GOT3 (cell line): ENCODE data around the gene HDHD2.
"Not testable (repeated sequence)": the region's sequence is repeated elsewhere in the genome, so short reads cannot be mapped to it uniquely, and the experiment has no call there.

Experiments used
- DNase-seq: peaks from one replicate; lab custom pipeline; 2025; ENCODE audit warnings: mixed read lengths; lab: John Stamatoyannopoulos, UW

HDHD2 gene

GRCh38 chr18:47150029-47150823 is at the start of gene HDHD2:
Gene HDHD2 (minus strand): TSS chr18:47150500. CDS start chr18:47136439, 14,061 bp downstream.
- peak; percentile 16 for DNase-seq

DNA sequence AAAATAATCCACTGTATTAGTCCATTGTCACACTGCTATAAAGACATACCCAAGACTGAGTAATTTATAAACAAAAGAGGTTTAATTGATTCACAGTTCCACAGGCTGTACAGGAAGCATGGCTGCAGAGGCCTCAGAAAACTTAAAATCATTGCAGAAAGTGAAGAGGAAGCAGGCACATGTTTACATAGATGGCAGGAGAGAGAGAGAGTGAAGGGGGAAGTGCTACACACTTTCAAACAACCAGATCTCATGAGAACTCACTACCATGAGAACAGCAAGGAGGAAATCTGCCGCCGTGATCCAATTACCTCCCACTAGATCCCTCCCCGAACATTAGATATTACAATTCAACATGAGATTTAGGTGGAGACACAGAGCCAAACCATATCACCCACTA is 45.7 kb upstream of the HDHD2 start:
- not testable (repeated sequence) for DNase-seq

DNA sequence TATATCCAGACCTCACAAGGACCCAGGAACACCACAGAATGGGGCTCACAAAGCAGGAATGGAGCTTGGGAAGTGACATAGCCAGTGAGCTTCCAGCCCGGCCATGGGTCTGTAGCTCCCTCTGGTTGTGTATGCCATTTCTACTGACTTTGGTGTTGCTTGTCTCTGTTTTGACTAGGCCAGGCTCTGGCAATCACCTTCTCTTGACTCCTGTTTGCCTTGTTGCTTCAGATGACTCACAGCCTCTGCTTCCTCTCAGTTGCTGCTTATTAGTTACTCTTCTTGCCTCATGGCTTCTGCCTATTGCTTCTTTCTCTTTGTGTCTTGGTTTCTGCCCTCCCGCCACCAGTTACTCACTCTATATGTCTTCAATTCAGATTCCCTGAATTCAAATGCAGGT is 41.7 kb upstream of the HDHD2 start:
- no peak for DNase-seq

- no peak for DNase-seq
These were observed 37.4 kb upstream of the HDHD2 start for GRCh38 chr18:47187721-47188120.

DNA sequence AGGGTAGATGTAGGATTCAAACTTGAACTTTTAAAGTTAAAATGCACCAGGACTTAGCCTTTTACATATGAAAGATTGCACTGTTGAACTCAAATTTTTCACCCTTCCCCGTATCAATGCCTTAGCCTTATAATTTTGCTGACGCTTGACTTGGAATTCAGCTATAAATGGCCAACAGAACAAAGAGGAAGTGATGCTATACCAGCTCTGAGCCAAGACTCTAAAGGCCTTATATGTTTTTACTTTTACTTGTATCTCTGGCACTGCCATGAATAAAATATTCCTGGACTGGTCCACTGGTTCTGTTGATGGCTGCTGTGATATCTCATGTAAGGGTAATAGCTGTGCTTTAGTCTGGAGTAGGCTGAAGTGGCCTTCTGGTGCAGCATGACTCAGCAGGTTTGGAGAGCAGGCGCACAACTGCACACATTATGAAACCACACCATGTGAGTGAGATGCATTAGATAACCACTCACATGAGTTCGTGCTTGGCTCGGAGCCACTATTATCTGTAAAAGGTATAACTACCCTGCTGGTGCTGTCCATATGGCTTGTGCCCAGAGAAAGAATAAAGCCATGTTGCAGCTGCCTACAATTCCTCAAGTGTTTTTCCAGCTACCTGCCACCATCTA is 34.2 kb upstream of the HDHD2 start:
- no peak for DNase-seq

- not testable (repeated sequence) for DNase-seq
These were observed 31.9 kb upstream of the HDHD2 start for GRCh38 chr18:47182156-47182555.

- no peak for DNase-seq
These were observed 30.5 kb upstream of the HDHD2 start for GRCh38 chr18:47180765-47181164.

DNA sequence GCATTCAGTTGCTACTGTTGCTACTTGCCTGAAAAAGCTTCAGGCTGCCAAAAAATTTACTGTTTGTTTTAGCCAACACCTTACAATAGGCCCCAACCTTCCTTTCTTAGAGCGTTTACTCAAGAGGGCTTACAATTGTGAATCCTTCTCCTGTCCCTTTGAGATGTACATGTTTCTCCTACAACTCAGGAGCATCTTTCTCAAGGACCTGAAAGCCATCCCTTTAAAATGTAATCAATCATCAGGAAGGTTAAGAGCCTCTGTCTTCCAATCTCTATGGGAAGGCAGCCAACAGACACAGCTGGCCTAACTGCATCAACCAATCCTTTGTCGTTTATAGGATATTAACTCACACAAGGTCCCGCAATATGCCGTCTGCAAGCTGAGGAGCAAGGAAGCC is 29.2 kb upstream of the HDHD2 start:
- DNase-seq: no peak

- DNase-seq: peak; percentile 46
These were observed 25.7 kb upstream of the HDHD2 start, which contains the start of gene IER3IP1 for GRCh38 chr18:47175898-47176575. Gene IER3IP1 (minus strand): TSS chr18:47176364. CDS start chr18:47176277, 87 bp downstream.

GRCh38 chr18:47175283-47175897 is 25.1 kb upstream of the HDHD2 start:
- no peak for DNase-seq

DNA sequence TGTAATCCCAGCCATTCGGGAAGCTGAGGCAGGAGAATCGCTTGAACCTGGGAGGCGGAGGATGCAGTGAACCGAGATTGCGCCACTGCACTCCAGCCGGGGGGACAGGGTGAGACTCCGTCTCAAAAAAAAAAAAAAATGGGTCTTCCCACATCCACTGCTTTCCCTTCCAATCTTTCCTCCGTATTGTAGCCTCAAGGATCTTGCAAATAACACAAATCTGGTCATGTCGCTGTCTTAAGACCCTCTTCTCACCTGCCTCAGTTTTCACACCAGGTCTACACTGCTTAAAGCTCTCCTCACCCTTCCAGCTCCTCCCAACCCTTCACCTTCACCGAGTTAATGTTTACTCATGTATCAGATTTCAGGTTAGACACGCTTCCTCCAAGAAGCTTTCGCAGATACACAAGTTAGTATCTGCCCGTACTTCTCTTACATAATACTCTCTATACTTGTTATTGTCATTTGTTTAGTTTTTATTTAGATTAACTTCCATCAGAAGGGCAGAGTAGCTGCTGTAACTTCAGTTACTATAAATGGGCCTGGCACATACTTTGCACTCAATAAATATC is 24.3 kb upstream of the HDHD2 start:
- DNase-seq: no peak

GRCh38 chr18:47172476-47172875 is 22.2 kb upstream of the HDHD2 start:
- DNase-seq: no peak

DNA sequence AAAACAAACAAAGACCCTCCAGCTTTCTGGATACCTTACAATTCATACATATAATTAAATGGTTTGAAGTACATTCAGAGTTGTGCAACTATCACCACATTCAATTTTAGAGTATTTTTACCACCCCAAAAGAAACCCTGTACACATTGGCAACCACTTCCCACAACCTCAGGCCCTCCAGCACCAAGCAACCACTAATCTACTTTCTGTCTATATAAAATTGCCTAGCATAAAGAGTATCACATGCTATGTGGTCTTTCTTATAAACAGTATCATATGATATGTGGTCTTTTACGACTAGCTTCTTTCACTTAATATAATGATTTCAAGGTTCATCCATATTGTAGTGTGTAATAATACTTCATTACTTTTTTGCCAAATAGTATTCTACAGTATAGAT is 18.6 kb upstream of the HDHD2 start:
- no peak for DNase-seq

GRCh38 chr18:47168509-47168908 is 18.2 kb upstream of the HDHD2 start:
- no peak for DNase-seq

- DNase-seq: no peak
These were observed 16.0 kb upstream of the HDHD2 start for GRCh38 chr18:47166294-47166693.

DNA sequence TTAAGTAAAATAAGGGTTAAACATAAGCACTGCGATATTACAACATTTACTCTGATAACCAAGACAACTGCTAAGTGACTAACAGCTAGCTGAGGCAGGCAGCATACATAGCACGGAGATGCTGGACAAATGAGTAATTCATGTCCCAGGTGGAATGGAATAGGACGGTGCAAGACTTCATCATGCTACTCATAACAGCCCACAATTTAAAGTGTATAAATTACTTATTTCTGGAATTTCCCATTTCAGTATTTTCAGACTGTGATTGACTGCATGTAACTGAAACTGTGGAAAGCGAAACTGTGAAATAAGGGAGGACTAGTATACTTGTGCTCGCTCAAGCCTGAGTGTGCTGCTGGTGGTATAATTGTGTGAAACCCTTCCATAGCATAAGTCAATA is 12.9 kb upstream of the HDHD2 start:
- DNase-seq: no peak

GRCh38 chr18:47160256-47160655 is 10.0 kb upstream of the HDHD2 start:
- DNase-seq: no peak

DNA sequence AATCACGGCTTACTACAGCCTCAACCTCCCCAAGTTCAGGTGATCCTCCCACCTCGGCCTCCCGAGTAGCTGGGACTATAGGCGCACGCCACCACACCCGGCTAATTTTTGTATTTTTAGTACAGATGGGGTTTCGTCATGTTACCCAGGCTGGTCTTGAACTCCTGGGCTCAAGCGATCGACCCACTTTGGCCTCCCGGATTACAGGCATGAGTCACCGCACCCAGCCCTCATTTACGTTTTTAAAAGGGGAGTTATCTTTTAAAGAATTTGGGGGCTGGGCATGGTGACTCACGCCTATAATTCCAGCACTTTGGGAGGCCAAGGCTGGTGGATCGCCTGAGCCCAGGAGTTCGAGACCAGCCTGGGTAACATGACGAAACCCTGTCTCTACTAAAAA is 8.1 kb upstream of the HDHD2 start:
- DNase-seq: not testable (repeated sequence)

DNA sequence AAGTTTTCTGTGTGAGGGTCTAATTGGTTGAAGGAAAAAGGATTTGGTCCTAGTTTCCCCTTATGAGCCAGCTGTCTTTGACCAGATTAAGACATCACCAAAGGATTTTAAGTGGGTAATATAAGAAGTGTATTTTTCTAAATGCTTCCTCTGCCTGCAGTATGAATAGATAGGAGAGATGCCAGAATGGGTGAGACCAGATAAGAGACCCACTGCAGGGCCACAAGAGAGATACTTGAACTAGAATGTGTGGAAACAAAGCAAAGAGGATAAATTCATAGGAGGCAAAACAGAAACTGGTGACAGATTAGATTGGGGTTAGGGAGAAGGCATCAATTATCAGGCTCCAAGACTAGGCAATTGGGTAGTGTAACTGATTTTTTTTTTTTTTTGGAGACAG is 1.1 kb upstream of the HDHD2 start:
- no peak for DNase-seq

- no peak for DNase-seq
These were observed 595 bp upstream of the HDHD2 start for GRCh38 chr18:47150824-47151366.

DNA sequence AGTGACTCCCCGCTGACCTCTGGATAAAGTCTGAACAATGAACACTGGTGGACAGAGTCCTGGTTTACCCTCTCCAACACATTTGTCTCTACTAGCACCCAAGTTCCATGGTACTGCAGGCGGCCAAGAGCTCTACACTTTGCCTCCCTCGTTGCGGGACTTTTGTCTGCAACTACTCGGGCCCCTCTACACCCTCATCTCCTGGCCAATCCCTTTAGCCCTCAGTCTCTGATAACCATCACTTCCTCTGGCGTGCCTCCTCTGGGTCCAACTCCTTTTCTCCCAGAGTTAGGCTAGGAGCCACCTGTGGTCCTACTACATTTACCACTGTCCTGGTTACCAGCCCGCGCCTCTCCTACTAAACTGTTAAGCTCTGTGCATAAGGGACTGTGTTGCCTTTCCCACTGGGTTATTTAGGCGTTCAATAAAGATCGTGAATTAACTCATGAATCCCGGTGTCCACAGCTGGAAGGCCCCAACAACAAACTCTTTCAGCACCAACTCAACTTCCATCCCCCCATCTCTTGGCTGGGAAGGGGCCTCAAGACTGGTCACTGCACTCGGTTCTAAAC is 757 bp downstream of the HDHD2 start:
- DNase-seq: no peak
